SK-N-MC (cell line): ENCODE results near the gene GRAMD1C.

Source experiments
- EZH2 ChIP-seq: fragments of 200-600 bp; sonication (generic); IDR thresholded peaks from one replicate; pipeline ENCODE4 v1.6.1; 2017; ENCODE audit warnings: antibody characterized with exemption
- FOXP2 ChIP-seq: optimal IDR thresholded peaks from 2 replicates; pipeline ENCODE3; 2011; ENCODE audit warnings: mild to moderate bottlenecking, moderate library complexity; ENCODE audit not compliant: insufficient read depth; ENCODE audit errors: extremely low read length, control extremely low read depth
- POLR2AphosphoS5 ChIP-seq: IDR thresholded peaks from 2 replicates; pipeline ENCODE4 v1.6.1; 2012; ENCODE audit warnings: mild to moderate bottlenecking, low read depth, low read length, borderline replicate concordance

GRCh38 chr3:113897373-113897777 is 58.8 kb downstream of the GRAMD1C start:
- TF ChIP-seq EZH2 (no peak), POLR2AphosphoS5 (no peak), FOXP2 (no peak)
